SK-N-SH (cell line): ENCODE results near the gene CRB2. TPM values are rescaled to one million over a fixed set of nuclear protein-coding genes. Genes with fewer than 3 reads are reported as not detected.

ENCODE experiments used
- CTCF ChIA-PET: fragments of 300-600, 350-600 bp; formaldehyde crosslinking; extraction: SDS; loops from one replicate; lab custom pipeline; 2021; lab: Yijun Ruan, JAX
- POLR2A ChIA-PET: fragments of 350-600 bp; sonication (Branson Sonifier 250); formaldehyde crosslinking; extraction: SDS; loops from one replicate; lab custom pipeline; 2020; ENCODE audit warnings: antibody characterized with exemption, inconsistent platforms; lab: Yijun Ruan, JAX
- DNase-seq: peaks from one replicate; pipeline ENCODE4 v3.0.0; 2012
- H2AFZ ChIP-seq: fragments of 200-600 bp; sonication (generic); 2 replicates; pipeline ENCODE4 v1.8.1; 2016; ENCODE audit warnings: antibody characterized with exemption, mild to moderate bottlenecking, low read depth
- H3F3A ChIP-seq: fragments of 200-600 bp; sonication (generic); replicated peaks from 2 replicates; pipeline ENCODE3; 2016; ENCODE audit warnings: antibody characterized with exemption, mild to moderate bottlenecking; ENCODE audit not compliant: insufficient read depth
- H3K27ac ChIP-seq, 2 experiments: fragments of 200-500 bp in 1 of 2; fragments of 200-600 bp in 1 of 2; sonication (Bioruptor generic) in 1 of 2; sonication (generic), shearing (Covaris generic) in 1 of 2; 2 replicates each; pipeline versions ENCODE4 v1.5.1 to v1.6.1; 2014 to 2016; ENCODE audit warnings: low read depth in 2 of 2, inconsistent platforms in 1 of 2, low read length in 1 of 2, mild to moderate bottlenecking in 1 of 2, mixed read lengths in 1 of 2
- H3K27me3 ChIP-seq: fragments of 200-600 bp; sonication (generic), shearing (Covaris generic); 2 replicates; pipeline ENCODE4 v1.6.1; 2016; ENCODE audit warnings: mixed run types; ENCODE audit not compliant: insufficient read depth
- H3K36me3 ChIP-seq, 2 experiments: fragments of 200-500 bp in 1 of 2; fragments of 200-600 bp in 1 of 2; sonication (Bioruptor generic) in 1 of 2; sonication (generic) in 1 of 2; replicated peaks in 1 of 2; 2 replicates each; pipeline versions ENCODE3 to v1.5.1; 2014 to 2016; ENCODE audit warnings: low read length in 1 of 2, mild to moderate bottlenecking in 1 of 2; ENCODE audit not compliant: insufficient read depth in 2 of 2, control insufficient read depth in 1 of 2
- H3K4me1 ChIP-seq, 2 experiments: fragments of 200-500 bp in 1 of 2; fragments of 200-600 bp in 1 of 2; sonication (Bioruptor generic) in 1 of 2; sonication (generic), shearing (Covaris generic) in 1 of 2; 2 replicates each; pipeline versions ENCODE4 v1.5.1 to v1.6.1; 2014 to 2016; ENCODE audit warnings: low read depth in 1 of 2, low read length in 1 of 2, mixed run types in 1 of 2; ENCODE audit not compliant: insufficient read depth in 2 of 2, control insufficient read depth in 1 of 2
- H3K4me2 ChIP-seq: fragments of 200-600 bp; sonication (generic), shearing (Covaris generic); 2 replicates; pipeline ENCODE4 v1.6.1; 2017; ENCODE audit warnings: mixed run types
- H3K4me3 ChIP-seq, 2 experiments: fragments of 200-500 bp in 1 of 2; fragments of 200-600 bp in 1 of 2; sonication (Bioruptor generic) in 1 of 2; sonication (generic), shearing (Covaris generic) in 1 of 2; 2 replicates each; pipeline versions ENCODE4 v1.5.1 to v1.8.1; 2014 to 2016; ENCODE audit warnings: low read depth in 2 of 2, inconsistent platforms in 1 of 2, low read length in 1 of 2, mild to moderate bottlenecking in 1 of 2, mixed read lengths in 1 of 2, moderate library complexity in 1 of 2
- H3K79me2 ChIP-seq: fragments of 200-600 bp; sonication (generic); 2 replicates; pipeline ENCODE4 v1.8.1; 2017; ENCODE audit warnings: mild to moderate bottlenecking; ENCODE audit not compliant: insufficient read depth
- H3K9ac ChIP-seq: fragments of 200-600 bp; sonication (generic); 2 replicates; pipeline ENCODE4 v1.6.1; 2017; ENCODE audit warnings: mixed run types
- H3K9me2 ChIP-seq: fragments of 200-600 bp; sonication (generic); 2 replicates; pipeline ENCODE4 v1.6.1; 2017; ENCODE audit warnings: mixed run types
- H3K9me3 ChIP-seq: fragments of 200-600 bp; sonication (generic); 2 replicates; pipeline ENCODE4 v1.6.1; 2017; ENCODE audit warnings: mixed run types, mild to moderate bottlenecking, moderate library complexity
- H4K20me1 ChIP-seq: fragments of 200-600 bp; sonication (generic); 2 replicates; pipeline ENCODE4 v1.6.1; 2017; ENCODE audit warnings: mild to moderate bottlenecking, mixed run types; ENCODE audit not compliant: insufficient read depth
- ELF1 ChIP-seq: IDR thresholded peaks from 2 replicates; pipeline ENCODE4 v1.4.0; 2012
- EZH2phosphoT487 ChIP-seq: fragments of 200-600 bp; sonication (generic); IDR thresholded peaks from 2 replicates; pipeline ENCODE4 v1.6.1; 2017; ENCODE audit warnings: low read depth, mixed run types, mild to moderate bottlenecking, antibody characterized with exemption, moderate library complexity, borderline replicate concordance
- FOSL2 ChIP-seq: IDR thresholded peaks from 2 replicates; pipeline ENCODE4 v1.4.0; 2012; ENCODE audit warnings: low read depth, mild to moderate bottlenecking, moderate library complexity, borderline replicate concordance
- GABPA ChIP-seq: IDR thresholded peaks from 2 replicates; pipeline ENCODE4 v1.4.0; 2012; ENCODE audit warnings: low read depth, mild to moderate bottlenecking
- GATA2 ChIP-seq: sonication (generic); formaldehyde crosslinking; IDR thresholded peaks from 2 replicates; pipeline ENCODE4 v1.5.0; 2020; ENCODE audit warnings: mild to moderate bottlenecking, missing genetic modification reagents
- JUND ChIP-seq: IDR thresholded peaks from 2 replicates; pipeline ENCODE4 v1.4.0; 2012
- MEF2A ChIP-seq: IDR thresholded peaks from 2 replicates; pipeline ENCODE4 v1.4.0; 2012; ENCODE audit warnings: low read depth, borderline replicate concordance
- NFIC ChIP-seq: IDR thresholded peaks from 2 replicates; pipeline ENCODE4 v1.4.0; 2012; ENCODE audit warnings: borderline replicate concordance
- RAD21 ChIP-seq: IDR thresholded peaks from 2 replicates; pipeline ENCODE4 v1.6.1; 2012; ENCODE audit warnings: mild to moderate bottlenecking, low read length
- RFX5 ChIP-seq: IDR thresholded peaks from 2 replicates; pipeline ENCODE4 v1.6.1; 2012; ENCODE audit warnings: mild to moderate bottlenecking, improper control_type of control experiment, low read length
- RXRA ChIP-seq: IDR thresholded peaks from 2 replicates; pipeline ENCODE4 v1.4.0; 2012; ENCODE audit warnings: low read depth, mild to moderate bottlenecking, borderline replicate concordance
- SMC3 ChIP-seq: IDR thresholded peaks from 2 replicates; pipeline ENCODE4 v1.6.1; 2012; ENCODE audit warnings: low read depth, low read length, improper control_type of control experiment
- TEAD4 ChIP-seq: IDR thresholded peaks from 2 replicates; pipeline ENCODE4 v1.4.0; 2012; ENCODE audit warnings: mild to moderate bottlenecking, borderline replicate concordance; ENCODE audit not compliant: insufficient read depth
- WGBS: methylation state at CpG from one replicate; pipeline ENCODE4 v1.1.6; 2017; ENCODE audit warnings: low lambda C conversion rate; 5-methylcytosine and 5-hydroxymethylcytosine counted together
- polyA plus RNA-seq, 3 experiments: library from polyadenylated mRNA; depleted of rRNA; stranded (reverse); fragments of >200 nt; gene quantifications; 2 replicates each; pipeline ENCODE4 v1.2.3, GENCODE V29; 2012
- TF ChIP-seq, protein P1 (sequence below): IDR thresholded peaks from 2 replicates; pipeline ENCODE4; 2012
- TF ChIP-seq, protein P2 (sequence below): fragments of 200-600 bp; sonication (generic); IDR thresholded peaks from 2 replicates; pipeline ENCODE4 v1.6.1; 2017; ENCODE audit warnings: antibody characterized with exemption, mild to moderate bottlenecking, moderate library complexity
- TF ChIP-seq, protein P3 (sequence below): IDR thresholded peaks from 2 replicates; pipeline ENCODE4 v1.6.1; 2012; ENCODE audit warnings: mild to moderate bottlenecking, low read depth, low read length, moderate library complexity
- TF ChIP-seq, protein P4 (sequence below): fragments of 150-350 bp; IDR thresholded peaks from 2 replicates; pipeline ENCODE4 v1.6.1; 2016; ENCODE audit warnings: mild to moderate bottlenecking, low read depth, low read length
- TF ChIP-seq, protein P5 (sequence below): IDR thresholded peaks from 2 replicates; pipeline ENCODE4 v1.4.0; 2012; ENCODE audit warnings: low read depth

CRB2 gene
- polyA plus RNA-seq, 1 of the 3 experiments (the other 2 are of a cell fraction) = not detected

DNA sequence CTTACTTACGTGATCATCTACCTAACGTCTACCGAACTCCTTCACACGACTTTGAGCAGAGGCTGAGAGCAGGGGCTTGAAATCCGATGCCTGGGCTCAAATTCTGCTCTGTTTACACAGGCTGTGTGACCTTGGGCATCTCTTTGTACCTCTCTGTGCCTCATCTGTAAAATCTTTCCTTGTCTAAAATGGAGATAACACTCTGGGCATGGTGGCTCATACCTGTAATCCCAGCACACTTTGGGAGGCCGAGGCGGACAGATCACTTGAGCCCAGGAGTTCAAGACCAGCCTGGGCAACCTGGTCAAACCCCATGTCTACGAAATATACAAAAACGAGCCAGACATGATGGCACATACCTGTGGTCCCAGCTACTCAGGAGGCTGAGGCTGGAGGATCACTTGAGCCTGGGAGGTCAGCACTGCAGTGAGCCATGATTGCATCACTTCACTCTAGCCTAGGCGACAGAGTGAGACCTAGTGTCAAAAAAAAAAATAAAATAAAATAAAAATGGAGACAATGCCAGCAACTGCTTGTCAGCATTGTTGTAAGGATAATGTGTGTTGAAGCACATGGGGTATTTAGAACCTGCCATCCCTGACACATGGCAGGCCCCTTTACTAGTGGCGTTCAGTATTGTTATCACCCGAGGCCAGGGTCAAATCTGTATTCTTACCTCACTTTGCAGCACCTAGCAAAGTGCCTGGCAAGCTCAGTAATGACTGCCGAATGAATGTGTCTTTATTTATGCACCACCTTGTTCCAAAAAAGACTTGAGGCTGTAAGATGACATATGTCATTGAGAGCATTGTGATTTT is 32.6 kb upstream of the CRB2 start:
- no peaks in the 10 kb centered on the region for H3K36me3 ChIP-seq
- H3K79me2 ChIP-seq = no peaks in the 10 kb centered on the region
- H3K4me1 ChIP-seq = peaks cover 0 to 12% of the 10 kb centered on the region in 2 experiments; a peak in 2 of 4 replicates
- no peaks in the 10 kb centered on the region for H3F3A ChIP-seq
- no peak overlapping the region for H2AFZ ChIP-seq
- 67% methylated on average over 13 of the region's 13 CpGs for WGBS
- no peaks in the 10 kb centered on the region for H3K9me2 ChIP-seq
- no peaks in the 10 kb centered on the region for H3K9me3 ChIP-seq
- H3K27me3 ChIP-seq = no peaks in the 10 kb centered on the region
- H4K20me1 ChIP-seq = no peaks in the 10 kb centered on the region
- no peak overlapping the region for H3K27ac ChIP-seq
- H3K4me2 ChIP-seq = no peak overlapping the region
- DNase-seq = no peak
- TF ChIP-seq, protein P1, sequence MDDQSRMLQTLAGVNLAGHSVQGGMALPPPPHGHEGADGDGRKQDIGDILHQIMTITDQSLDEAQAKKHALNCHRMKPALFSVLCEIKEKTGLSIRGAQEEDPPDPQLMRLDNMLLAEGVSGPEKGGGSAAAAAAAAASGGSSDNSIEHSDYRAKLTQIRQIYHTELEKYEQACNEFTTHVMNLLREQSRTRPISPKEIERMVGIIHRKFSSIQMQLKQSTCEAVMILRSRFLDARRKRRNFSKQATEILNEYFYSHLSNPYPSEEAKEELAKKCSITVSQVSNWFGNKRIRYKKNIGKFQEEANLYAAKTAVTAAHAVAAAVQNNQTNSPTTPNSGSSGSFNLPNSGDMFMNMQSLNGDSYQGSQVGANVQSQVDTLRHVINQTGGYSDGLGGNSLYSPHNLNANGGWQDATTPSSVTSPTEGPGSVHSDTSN = no peak
- TF ChIP-seq, protein P2, sequence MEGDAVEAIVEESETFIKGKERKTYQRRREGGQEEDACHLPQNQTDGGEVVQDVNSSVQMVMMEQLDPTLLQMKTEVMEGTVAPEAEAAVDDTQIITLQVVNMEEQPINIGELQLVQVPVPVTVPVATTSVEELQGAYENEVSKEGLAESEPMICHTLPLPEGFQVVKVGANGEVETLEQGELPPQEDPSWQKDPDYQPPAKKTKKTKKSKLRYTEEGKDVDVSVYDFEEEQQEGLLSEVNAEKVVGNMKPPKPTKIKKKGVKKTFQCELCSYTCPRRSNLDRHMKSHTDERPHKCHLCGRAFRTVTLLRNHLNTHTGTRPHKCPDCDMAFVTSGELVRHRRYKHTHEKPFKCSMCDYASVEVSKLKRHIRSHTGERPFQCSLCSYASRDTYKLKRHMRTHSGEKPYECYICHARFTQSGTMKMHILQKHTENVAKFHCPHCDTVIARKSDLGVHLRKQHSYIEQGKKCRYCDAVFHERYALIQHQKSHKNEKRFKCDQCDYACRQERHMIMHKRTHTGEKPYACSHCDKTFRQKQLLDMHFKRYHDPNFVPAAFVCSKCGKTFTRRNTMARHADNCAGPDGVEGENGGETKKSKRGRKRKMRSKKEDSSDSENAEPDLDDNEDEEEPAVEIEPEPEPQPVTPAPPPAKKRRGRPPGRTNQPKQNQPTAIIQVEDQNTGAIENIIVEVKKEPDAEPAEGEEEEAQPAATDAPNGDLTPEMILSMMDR = no peak
- TF ChIP-seq EZH2phosphoT487 (no peak), RXRA (no peak), ELF1 (no peak), SMC3 (no peak), GATA2 (no peak), RFX5 (no peak), FOSL2 (no peak), TEAD4 (no peak), NFIC (no peak)
- ChIA-PET POLR2A (no interaction called here), CTCF (no interaction called here)
- no peak overlapping the region for H3K9ac ChIP-seq
- H3K4me3 ChIP-seq = no peak overlapping the region

DNA sequence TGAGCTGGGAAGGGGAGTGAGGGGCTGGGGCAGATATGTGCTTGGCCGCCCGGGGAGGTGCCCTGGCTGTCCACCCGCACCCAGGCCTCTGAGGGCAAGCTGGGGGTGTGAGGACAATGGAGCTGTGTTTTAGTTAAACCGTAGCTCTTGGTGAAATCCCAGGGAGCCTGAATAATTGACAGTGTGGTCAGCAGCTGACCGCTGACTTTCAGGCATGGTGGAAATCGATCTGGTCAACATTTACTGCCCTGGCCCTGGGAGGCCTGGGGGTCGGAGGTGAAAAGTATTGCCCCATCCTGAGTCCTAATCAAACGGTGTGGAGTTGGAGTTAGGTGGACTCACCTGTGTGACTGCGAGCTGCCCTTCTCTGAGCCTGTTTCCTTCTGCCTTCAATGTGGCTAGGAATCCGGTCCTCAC is 31.2 kb upstream of the CRB2 start:
- POLR2A ChIA-PET = interaction anchor here (0.8 kb wide), 1 partner anchor 193 kb away, joined by 3 read pairs; no protein-coding TSS in a partner anchor
- no peak for DNase-seq
- TF ChIP-seq ELF1 (no peak), RAD21 (no peak), MEF2A (no peak), FOSL2 (no peak), GABPA (no peak), JUND (no peak)
- TF ChIP-seq, protein P3, sequence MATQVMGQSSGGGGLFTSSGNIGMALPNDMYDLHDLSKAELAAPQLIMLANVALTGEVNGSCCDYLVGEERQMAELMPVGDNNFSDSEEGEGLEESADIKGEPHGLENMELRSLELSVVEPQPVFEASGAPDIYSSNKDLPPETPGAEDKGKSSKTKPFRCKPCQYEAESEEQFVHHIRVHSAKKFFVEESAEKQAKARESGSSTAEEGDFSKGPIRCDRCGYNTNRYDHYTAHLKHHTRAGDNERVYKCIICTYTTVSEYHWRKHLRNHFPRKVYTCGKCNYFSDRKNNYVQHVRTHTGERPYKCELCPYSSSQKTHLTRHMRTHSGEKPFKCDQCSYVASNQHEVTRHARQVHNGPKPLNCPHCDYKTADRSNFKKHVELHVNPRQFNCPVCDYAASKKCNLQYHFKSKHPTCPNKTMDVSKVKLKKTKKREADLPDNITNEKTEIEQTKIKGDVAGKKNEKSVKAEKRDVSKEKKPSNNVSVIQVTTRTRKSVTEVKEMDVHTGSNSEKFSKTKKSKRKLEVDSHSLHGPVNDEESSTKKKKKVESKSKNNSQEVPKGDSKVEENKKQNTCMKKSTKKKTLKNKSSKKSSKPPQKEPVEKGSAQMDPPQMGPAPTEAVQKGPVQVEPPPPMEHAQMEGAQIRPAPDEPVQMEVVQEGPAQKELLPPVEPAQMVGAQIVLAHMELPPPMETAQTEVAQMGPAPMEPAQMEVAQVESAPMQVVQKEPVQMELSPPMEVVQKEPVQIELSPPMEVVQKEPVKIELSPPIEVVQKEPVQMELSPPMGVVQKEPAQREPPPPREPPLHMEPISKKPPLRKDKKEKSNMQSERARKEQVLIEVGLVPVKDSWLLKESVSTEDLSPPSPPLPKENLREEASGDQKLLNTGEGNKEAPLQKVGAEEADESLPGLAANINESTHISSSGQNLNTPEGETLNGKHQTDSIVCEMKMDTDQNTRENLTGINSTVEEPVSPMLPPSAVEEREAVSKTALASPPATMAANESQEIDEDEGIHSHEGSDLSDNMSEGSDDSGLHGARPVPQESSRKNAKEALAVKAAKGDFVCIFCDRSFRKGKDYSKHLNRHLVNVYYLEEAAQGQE = no peak
- TF ChIP-seq, protein P4, sequence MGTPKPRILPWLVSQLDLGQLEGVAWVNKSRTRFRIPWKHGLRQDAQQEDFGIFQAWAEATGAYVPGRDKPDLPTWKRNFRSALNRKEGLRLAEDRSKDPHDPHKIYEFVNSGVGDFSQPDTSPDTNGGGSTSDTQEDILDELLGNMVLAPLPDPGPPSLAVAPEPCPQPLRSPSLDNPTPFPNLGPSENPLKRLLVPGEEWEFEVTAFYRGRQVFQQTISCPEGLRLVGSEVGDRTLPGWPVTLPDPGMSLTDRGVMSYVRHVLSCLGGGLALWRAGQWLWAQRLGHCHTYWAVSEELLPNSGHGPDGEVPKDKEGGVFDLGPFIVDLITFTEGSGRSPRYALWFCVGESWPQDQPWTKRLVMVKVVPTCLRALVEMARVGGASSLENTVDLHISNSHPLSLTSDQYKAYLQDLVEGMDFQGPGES = no peak
- TF ChIP-seq, protein P5, sequence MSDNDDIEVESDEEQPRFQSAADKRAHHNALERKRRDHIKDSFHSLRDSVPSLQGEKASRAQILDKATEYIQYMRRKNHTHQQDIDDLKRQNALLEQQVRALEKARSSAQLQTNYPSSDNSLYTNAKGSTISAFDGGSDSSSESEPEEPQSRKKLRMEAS = no peak

More for the DNA sequence above, 31.2 kb upstream of the CRB2 start:
- Histone ChIP-seq H3K36me3 (no peaks in the 10 kb centered on the region), H3K4me1 (no peaks in the 10 kb centered on the region; a peak in 2 of 4 replicates), H3K79me2 (no peaks in the 10 kb centered on the region), H3K9me2 (no peaks in the 10 kb centered on the region), H4K20me1 (no peaks in the 10 kb centered on the region), H3K4me2 (no peak overlapping the region), H3K27ac (no peak overlapping the region), H3K4me3 (no peak overlapping the region), H2AFZ (no peak overlapping the region), H3K9me3 (no peaks in the 10 kb centered on the region), H3K9ac (no peak overlapping the region), H3K27me3 (no peaks in the 10 kb centered on the region), H3F3A (no peaks in the 10 kb centered on the region)
- WGBS = 49% methylated on average over 10 of the region's 10 CpGs
- CTCF ChIA-PET = interaction anchor here (3.8 kb wide), 1 partner anchor 25 kb away, joined by 15 read pairs; no protein-coding TSS in a partner anchor
